ENCODE measurements around the gene SETD4. TPM values are rescaled to one million over a fixed set of nuclear protein-coding genes. Genes with fewer than 3 reads are reported as not detected.

The SETD4 gene
- total and polyA plus RNA-seq, 2 of the 8 experiments (the other 6 are each of a cell fraction or from before 2014, with no cell fraction given): 20.1 to 46.6 TPM

- Histone ChIP-seq H3K23ac (ENCODE audit: insufficient read length) (no peak overlapping the region), H2BK5ac (ENCODE audit: low read depth, low read length) (peak overlapping the region; percentile 97), H2AK5ac (ENCODE audit: low read depth, low read length) (peak overlapping the region; percentile 53), H3K27me3 (replicated peaks in 1 of 4; ENCODE audit: control insufficient read depth in 3 of 4, extremely low read depth in 1 of 4, insufficient read depth in 3 of 4, low read length in 3 of 4) (no peaks in the 10 kb centered on the region), H2BK12ac (ENCODE audit: low read depth, low read length) (peak overlapping the region; percentile 99), H2BK20ac (ENCODE audit: low read length) (peak overlapping the region; percentile 98), H4K91ac (replicated peaks; ENCODE audit: insufficient read length, low read length) (peak overlapping the region; percentile 76), H3K56ac (replicated peaks; ENCODE audit: insufficient read length, low read depth, low read length) (peak overlapping the region; percentile 37), H3K4me2 (ENCODE audit: insufficient read depth in 1 of 2, low read depth in 2 of 2, low read length in 2 of 2) (peak overlapping the region; percentile 98), H3K4ac (replicated peaks; ENCODE audit: insufficient read length, low read depth, low read length) (no peak overlapping the region), H3K9ac (replicated peaks in 1 of 4; ENCODE audit: extremely low read depth in 1 of 4, low read depth in 3 of 4, low read length in 3 of 4) (peak overlapping the region; percentile 36 to 82 (median 74)), H2BK15ac (ENCODE audit: low read length) (peak overlapping the region; percentile 97; the same call in 1 of the 2 replicates), H3K23me2 (ENCODE audit: low read depth, low read length) (peaks cover 6% of the 10 kb centered on the region), H3K4me1 (replicated peaks in 1 of 4; ENCODE audit: control insufficient read depth in 3 of 4, insufficient read depth in 4 of 4, low read length in 3 of 4) (peaks cover 0 to 17% (median 6%) of the 10 kb centered on the region in 4 experiments; a peak in 5 of 7 replicates), H3K4me3 (ENCODE audit: extremely low read depth in 1 of 4, insufficient read depth in 2 of 4, low read depth in 3 of 4, low read length in 4 of 4) (peak overlapping the region; percentile 42 to 82 (median 66)), H4K20me1 (replicated peaks in 1 of 2; ENCODE audit: control insufficient read depth in 1 of 2, insufficient read depth in 2 of 2, low read length in 2 of 2) (no peaks in the 10 kb centered on the region), H3K36me3 (ENCODE audit: control insufficient read depth in 2 of 4, insufficient read depth in 4 of 4, low read length in 3 of 4) (peaks cover 0 to 22% (median 12%) of the 10 kb centered on the region in 4 experiments; a peak in 5 of 8 replicates), H3K79me2 (ENCODE audit: control insufficient read depth in 1 of 2, insufficient read depth in 2 of 2, low read length in 2 of 2) (peaks cover 0 to 31% of the 10 kb centered on the region in 2 experiments; a peak in 2 of 4 replicates), H4K8ac (ENCODE audit: extremely low read depth, insufficient read depth, low read length) (no peak overlapping the region), H3K27ac (ENCODE audit: low read depth, low read length) (peak overlapping the region; percentile 61; the same call in 1 of the 2 replicates), H3K9me3 (ENCODE audit: insufficient read depth in 2 of 2, low read depth in 1 of 2, low read length in 1 of 2) (peaks cover 3 to 9% of the 10 kb centered on the region in 2 experiments; a peak in 1 of 4 replicates), H3K79me1 (ENCODE audit: low read depth, low read length) (no peaks in the 10 kb centered on the region), H4K5ac (ENCODE audit: insufficient read length, low read depth, low read length) (no peak overlapping the region), H3K14ac (ENCODE audit: insufficient read length) (no peak overlapping the region), H3K18ac (ENCODE audit: extremely low read depth, low read length) (peak overlapping the region; percentile 98), H2AFZ (ENCODE audit: low read length) (peak overlapping the region; percentile 34; the same call in 1 of the 2 replicates), H2BK120ac (replicated peaks; ENCODE audit: low read depth, low read length) (no peak overlapping the region)
- ChIA-PET CTCF (ENCODE audit: partially characterized antibody) (interaction anchor here (0.6 to 3.2 kb wide), 24 partner anchors 10 to 1212 kb away, joined by 3 to 14 read pairs (median 4); partner anchors contain the start of gene SETD4), POLR2A (ENCODE audit: partially characterized antibody) (interaction anchor here (0.6 to 2.6 kb wide), 7 partner anchors 8 to 72 kb away, joined by 3 to 21 read pairs (median 4); partner anchors contain the start of gene SETD4)
- 22% methylated on average over 29 of the region's 29 CpGs; no CpG with 5 or more reads in 1 of the 2 experiments for WGBS, 2 experiments (ENCODE audit: extremely low coverage in 1 of 2, insufficient coverage in 1 of 2, insufficient read length in 1 of 2, insufficient replicate concordance in 2 of 2, low coverage in 1 of 2, low lambda C conversion rate in 2 of 2, missing lambda C conversion rate in 1 of 2)
- FAIRE-seq (peak; percentile 7), DNase-seq (ENCODE audit: low read depth in 1 of 2, low spot score in 2 of 2) (peak; percentile 51 to 92)
- TF ChIP-seq CBX8 (IDR thresholded peaks at IDR 0.05; ENCODE audit: borderline replicate concordance, low read depth, low read length) (no peak), HDAC2 (IDR thresholded peaks at IDR 0.05; ENCODE audit: borderline replicate concordance in 1 of 2, low read depth in 2 of 2, low read length in 2 of 2) (no peak), CTBP2 (IDR thresholded peaks at IDR 0.05; ENCODE audit: borderline replicate concordance, insufficient read depth, insufficient read length, low read length) (no peak), RAD21 (IDR thresholded peaks at IDR 0.05 in 1 of 2, conservative IDR thresholded peaks at IDR 0.05 in 1 of 2; ENCODE audit: low read depth in 2 of 2, low read length in 2 of 2) (peak; percentile 59 to 78), JUND (IDR thresholded peaks at IDR 0.05; ENCODE audit: low read length) (0 out of 2 replicates have a peak, but pooled peaks have one; percentile 30), RBBP5 (IDR thresholded peaks at IDR 0.05; ENCODE audit: borderline replicate concordance, low read depth, low read length) (peak; percentile 43; the same call in 1 of the 2 replicates), TAF1 (IDR thresholded peaks at IDR 0.05; ENCODE audit: low read depth, low read length) (no peak), KDM4A (IDR thresholded peaks at IDR 0.05; ENCODE audit: low read depth, low read length, severe bottlenecking) (no peak), SP1 (IDR thresholded peaks at IDR 0.05; ENCODE audit: low read depth, low read length) (0 out of 2 replicates have a peak, but pooled peaks have one; percentile 13)
These were observed 44.3 kb upstream of the SETD4 start for GRCh38 chr21:36104317-36105300.
